HepG2 (cell line): ENCODE measurements around the gene NPVF. TPM values are rescaled to one million over a fixed set of nuclear protein-coding genes. Genes with fewer than 3 reads are reported as not detected.

Experiments
- ASH2L ChIP-seq: fragments of 300-600, 200-600 bp; sonication (generic); IDR thresholded peaks from 2 replicates; pipeline ENCODE4 v1.7.0; 2017; ENCODE audit warnings: low read depth, mild to moderate bottlenecking, moderate library complexity, mixed read lengths, low read length; ENCODE audit not compliant: insufficient read length
- BORCS8-MEF2B ChIP-seq: sonication (generic); formaldehyde crosslinking; IDR thresholded peaks from 2 replicates; pipeline ENCODE4 v1.8.0; 2022; ENCODE audit warnings: mild to moderate bottlenecking, missing genetic modification reagents
- CEBPB ChIP-seq: IDR thresholded peaks from 2 replicates; pipeline ENCODE4 v1.6.1; 2011; ENCODE audit warnings: low read depth, low read length, improper control_type of control experiment, borderline replicate concordance
- GZF1 ChIP-seq: sonication (generic); formaldehyde crosslinking; IDR thresholded peaks from 2 replicates; pipeline ENCODE4 v1.5.1; 2020; ENCODE audit warnings: mild to moderate bottlenecking, missing genetic modification reagents
- HOXA9 ChIP-seq: sonication (generic); formaldehyde crosslinking; IDR thresholded peaks from 2 replicates; pipeline ENCODE4 v1.8.1; 2022; ENCODE audit warnings: missing genetic modification reagents, mild to moderate bottlenecking, moderate library complexity, borderline replicate concordance
- IRX3 ChIP-seq: sonication (generic); formaldehyde crosslinking; IDR thresholded peaks from 2 replicates; pipeline ENCODE4 v1.8.1; 2023; ENCODE audit warnings: mild to moderate bottlenecking, low read depth, missing genetic modification reagents, borderline replicate concordance
- MED8 ChIP-seq: sonication (generic); formaldehyde crosslinking; IDR thresholded peaks from 2 replicates; pipeline ENCODE4 v1.8.1; 2023; ENCODE audit warnings: mild to moderate bottlenecking, missing genetic modification reagents; ENCODE audit not compliant: insufficient replicate concordance
- MEIS1 ChIP-seq: sonication (generic); formaldehyde crosslinking; IDR thresholded peaks from 2 replicates; pipeline ENCODE4 v1.9.0; 2021; ENCODE audit warnings: mild to moderate bottlenecking, missing genetic modification reagents, moderate library complexity, borderline replicate concordance
- POGZ ChIP-seq: sonication (generic); formaldehyde crosslinking; IDR thresholded peaks from 2 replicates; pipeline ENCODE4 v1.4.0; 2020; ENCODE audit warnings: mild to moderate bottlenecking, missing genetic modification reagents
- SOX6 ChIP-seq, 2 experiments: fragments of 450-650 bp in 1 of 2; sonication (generic) in 1 of 2; formaldehyde crosslinking in 1 of 2; IDR thresholded peaks; 2 replicates each; pipeline versions ENCODE4 v1.4.0 to v1.6.1; 2017 to 2020; ENCODE audit warnings: antibody characterized with exemption in 1 of 2, mild to moderate bottlenecking in 1 of 2, missing genetic modification reagents in 1 of 2
- SP4 ChIP-seq: sonication (generic); formaldehyde crosslinking; IDR thresholded peaks from 2 replicates; pipeline ENCODE4 v1.8.1; 2023; ENCODE audit warnings: mild to moderate bottlenecking, missing genetic modification reagents
- TBP ChIP-seq: sonication (generic); formaldehyde crosslinking; IDR thresholded peaks from 2 replicates; pipeline ENCODE4 v1.5.0; 2020; ENCODE audit warnings: missing genetic modification reagents
- ZEB1 ChIP-seq: IDR thresholded peaks from 2 replicates; pipeline ENCODE4 v1.6.1; 2012; ENCODE audit warnings: mild to moderate bottlenecking, low read depth, inconsistent platforms; ENCODE audit not compliant: insufficient replicate concordance
- ZMYM2 ChIP-seq: sonication (generic); formaldehyde crosslinking; IDR thresholded peaks from 2 replicates; pipeline ENCODE4 v1.8.0; 2022; ENCODE audit warnings: mild to moderate bottlenecking, missing genetic modification reagents
- ZNF124 ChIP-seq: sonication (generic); formaldehyde crosslinking; IDR thresholded peaks from 2 replicates; pipeline ENCODE4 v1.4.0; 2020; ENCODE audit warnings: missing genetic modification reagents
- ZNF775 ChIP-seq: sonication (generic); formaldehyde crosslinking; IDR thresholded peaks from 2 replicates; pipeline ENCODE4 v1.4.0; 2020; ENCODE audit warnings: missing genetic modification reagents, mild to moderate bottlenecking, moderate library complexity, borderline replicate concordance
- ZSCAN9 ChIP-seq: IDR thresholded peaks from 2 replicates; pipeline ENCODE4 v1.6.1; 2016; ENCODE audit warnings: borderline replicate concordance
- polyA plus RNA-seq, 8 experiments: library from polyadenylated mRNA; depleted of rRNA in 3 of 8; stranded (reverse) in 7 of 8; unstranded in 1 of 8; fragments of >200 nt; fragmentation: Illumina TruSeq in 4 of 8; extraction: Trizol in 4 of 8; gene quantifications; 2 replicates each; pipeline versions ENCODE4 v1.2.1 to v1.2.3, GENCODE V29; 2011 to 2016; ENCODE audit warnings: low read depth in 4 of 8, missing spikeins in 1 of 8, mixed read lengths in 1 of 8; ENCODE audit not compliant: insufficient read depth in 1 of 8
- total RNA-seq, 5 experiments: library from RNA; depleted of rRNA; stranded (reverse); fragments of >200 nt; fragmentation: Illumina TruSeq; extraction: Trizol; gene quantifications; 2 replicates each; pipeline ENCODE4 v1.2.3, GENCODE V29; 2016; ENCODE audit warnings: low read depth in 1 of 5
- TF ChIP-seq, protein P1 (sequence below): sonication (generic); formaldehyde crosslinking; IDR thresholded peaks from 2 replicates; pipeline ENCODE4 v1.4.0; 2020; ENCODE audit warnings: mild to moderate bottlenecking, missing genetic modification reagents
- TF ChIP-seq, protein P2 (sequence below): sonication (generic); formaldehyde crosslinking; IDR thresholded peaks from 2 replicates; pipeline ENCODE4 v1.5.1; 2020; ENCODE audit warnings: missing genetic modification reagents, mild to moderate bottlenecking, borderline replicate concordance
- TF ChIP-seq, protein P3 (sequence below): sonication (generic); formaldehyde crosslinking; IDR thresholded peaks from 2 replicates; pipeline ENCODE4 v1.9.0; 2022; ENCODE audit warnings: missing genetic modification reagents, mild to moderate bottlenecking, borderline replicate concordance
- TF ChIP-seq, protein P4 (sequence below): IDR thresholded peaks from 2 replicates; pipeline ENCODE4 v1.6.1; 2016; ENCODE audit warnings: missing compliant biosample characterization, missing genetic modification reagents, borderline replicate concordance

NPVF gene
- total and polyA plus RNA-seq, 2 of the 13 experiments (the other 11 are each of a cell fraction or from before 2014, with no cell fraction given): not detected

DNA sequence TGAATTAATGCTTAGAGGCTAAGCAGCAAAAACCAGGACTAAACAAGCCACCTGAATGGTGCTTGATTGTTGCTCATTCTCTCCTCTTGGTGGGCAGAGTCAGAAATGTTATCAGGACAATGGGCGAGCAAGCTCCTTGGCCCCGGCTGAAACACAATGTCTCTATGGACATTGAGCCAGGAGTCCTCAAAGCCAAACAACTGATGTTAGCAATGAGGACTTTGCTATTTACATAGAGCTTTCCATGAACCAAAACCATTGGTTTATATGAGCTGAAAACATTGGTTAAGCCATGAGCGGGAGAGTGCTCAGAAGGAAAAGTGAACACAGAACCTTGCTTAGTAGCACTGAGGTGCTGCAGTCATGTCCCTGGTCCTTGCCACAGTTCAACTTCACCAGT lies 21.5 kb upstream of the NPVF start (continued):
- TF ChIP-seq, protein P1, sequence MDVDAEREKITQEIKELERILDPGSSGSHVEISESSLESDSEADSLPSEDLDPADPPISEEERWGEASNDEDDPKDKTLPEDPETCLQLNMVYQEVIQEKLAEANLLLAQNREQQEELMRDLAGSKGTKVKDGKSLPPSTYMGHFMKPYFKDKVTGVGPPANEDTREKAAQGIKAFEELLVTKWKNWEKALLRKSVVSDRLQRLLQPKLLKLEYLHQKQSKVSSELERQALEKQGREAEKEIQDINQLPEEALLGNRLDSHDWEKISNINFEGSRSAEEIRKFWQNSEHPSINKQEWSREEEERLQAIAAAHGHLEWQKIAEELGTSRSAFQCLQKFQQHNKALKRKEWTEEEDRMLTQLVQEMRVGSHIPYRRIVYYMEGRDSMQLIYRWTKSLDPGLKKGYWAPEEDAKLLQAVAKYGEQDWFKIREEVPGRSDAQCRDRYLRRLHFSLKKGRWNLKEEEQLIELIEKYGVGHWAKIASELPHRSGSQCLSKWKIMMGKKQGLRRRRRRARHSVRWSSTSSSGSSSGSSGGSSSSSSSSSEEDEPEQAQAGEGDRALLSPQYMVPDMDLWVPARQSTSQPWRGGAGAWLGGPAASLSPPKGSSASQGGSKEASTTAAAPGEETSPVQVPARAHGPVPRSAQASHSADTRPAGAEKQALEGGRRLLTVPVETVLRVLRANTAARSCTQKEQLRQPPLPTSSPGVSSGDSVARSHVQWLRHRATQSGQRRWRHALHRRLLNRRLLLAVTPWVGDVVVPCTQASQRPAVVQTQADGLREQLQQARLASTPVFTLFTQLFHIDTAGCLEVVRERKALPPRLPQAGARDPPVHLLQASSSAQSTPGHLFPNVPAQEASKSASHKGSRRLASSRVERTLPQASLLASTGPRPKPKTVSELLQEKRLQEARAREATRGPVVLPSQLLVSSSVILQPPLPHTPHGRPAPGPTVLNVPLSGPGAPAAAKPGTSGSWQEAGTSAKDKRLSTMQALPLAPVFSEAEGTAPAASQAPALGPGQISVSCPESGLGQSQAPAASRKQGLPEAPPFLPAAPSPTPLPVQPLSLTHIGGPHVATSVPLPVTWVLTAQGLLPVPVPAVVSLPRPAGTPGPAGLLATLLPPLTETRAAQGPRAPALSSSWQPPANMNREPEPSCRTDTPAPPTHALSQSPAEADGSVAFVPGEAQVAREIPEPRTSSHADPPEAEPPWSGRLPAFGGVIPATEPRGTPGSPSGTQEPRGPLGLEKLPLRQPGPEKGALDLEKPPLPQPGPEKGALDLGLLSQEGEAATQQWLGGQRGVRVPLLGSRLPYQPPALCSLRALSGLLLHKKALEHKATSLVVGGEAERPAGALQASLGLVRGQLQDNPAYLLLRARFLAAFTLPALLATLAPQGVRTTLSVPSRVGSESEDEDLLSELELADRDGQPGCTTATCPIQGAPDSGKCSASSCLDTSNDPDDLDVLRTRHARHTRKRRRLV: no peak
- no peak for TF ChIP-seq ZSCAN9 (CRISPR knock-in tag)
- no peak for TF ChIP-seq BORCS8-MEF2B (CRISPR knock-in tag)
- TF ChIP-seq IRX3 (CRISPR knock-in tag): no peak
- TF ChIP-seq, protein P2, sequence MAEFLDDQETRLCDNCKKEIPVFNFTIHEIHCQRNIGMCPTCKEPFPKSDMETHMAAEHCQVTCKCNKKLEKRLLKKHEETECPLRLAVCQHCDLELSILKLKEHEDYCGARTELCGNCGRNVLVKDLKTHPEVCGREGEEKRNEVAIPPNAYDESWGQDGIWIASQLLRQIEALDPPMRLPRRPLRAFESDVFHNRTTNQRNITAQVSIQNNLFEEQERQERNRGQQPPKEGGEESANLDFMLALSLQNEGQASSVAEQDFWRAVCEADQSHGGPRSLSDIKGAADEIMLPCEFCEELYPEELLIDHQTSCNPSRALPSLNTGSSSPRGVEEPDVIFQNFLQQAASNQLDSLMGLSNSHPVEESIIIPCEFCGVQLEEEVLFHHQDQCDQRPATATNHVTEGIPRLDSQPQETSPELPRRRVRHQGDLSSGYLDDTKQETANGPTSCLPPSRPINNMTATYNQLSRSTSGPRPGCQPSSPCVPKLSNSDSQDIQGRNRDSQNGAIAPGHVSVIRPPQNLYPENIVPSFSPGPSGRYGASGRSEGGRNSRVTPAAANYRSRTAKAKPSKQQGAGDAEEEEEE (CRISPR knock-in tag): no peak
- TF ChIP-seq TBP (CRISPR knock-in tag): no peak
- TF ChIP-seq MEIS1 (CRISPR knock-in tag): no peak
- TF ChIP-seq, protein P3, sequence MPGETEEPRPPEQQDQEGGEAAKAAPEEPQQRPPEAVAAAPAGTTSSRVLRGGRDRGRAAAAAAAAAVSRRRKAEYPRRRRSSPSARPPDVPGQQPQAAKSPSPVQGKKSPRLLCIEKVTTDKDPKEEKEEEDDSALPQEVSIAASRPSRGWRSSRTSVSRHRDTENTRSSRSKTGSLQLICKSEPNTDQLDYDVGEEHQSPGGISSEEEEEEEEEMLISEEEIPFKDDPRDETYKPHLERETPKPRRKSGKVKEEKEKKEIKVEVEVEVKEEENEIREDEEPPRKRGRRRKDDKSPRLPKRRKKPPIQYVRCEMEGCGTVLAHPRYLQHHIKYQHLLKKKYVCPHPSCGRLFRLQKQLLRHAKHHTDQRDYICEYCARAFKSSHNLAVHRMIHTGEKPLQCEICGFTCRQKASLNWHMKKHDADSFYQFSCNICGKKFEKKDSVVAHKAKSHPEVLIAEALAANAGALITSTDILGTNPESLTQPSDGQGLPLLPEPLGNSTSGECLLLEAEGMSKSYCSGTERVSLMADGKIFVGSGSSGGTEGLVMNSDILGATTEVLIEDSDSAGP (CRISPR knock-in tag): no peak
- TF ChIP-seq ZEB1: no peak
- no peak for TF ChIP-seq SOX6 (IDR thresholded peaks at IDR 0.05)
- peak; percentile 93 for TF ChIP-seq SOX6 (CRISPR knock-in tag; IDR thresholded peaks at IDR 0.05)
- peak; percentile 77 for TF ChIP-seq POGZ (CRISPR knock-in tag)
- TF ChIP-seq CEBPB: peak; percentile 33; the same call in 1 of the 2 replicates
- no peak for TF ChIP-seq ZNF124 (CRISPR knock-in tag)
- peak; percentile 23 for TF ChIP-seq ASH2L
- no peak for TF ChIP-seq MED8 (CRISPR knock-in tag)
- no peak for TF ChIP-seq SP4 (CRISPR knock-in tag)
- TF ChIP-seq, protein P4, sequence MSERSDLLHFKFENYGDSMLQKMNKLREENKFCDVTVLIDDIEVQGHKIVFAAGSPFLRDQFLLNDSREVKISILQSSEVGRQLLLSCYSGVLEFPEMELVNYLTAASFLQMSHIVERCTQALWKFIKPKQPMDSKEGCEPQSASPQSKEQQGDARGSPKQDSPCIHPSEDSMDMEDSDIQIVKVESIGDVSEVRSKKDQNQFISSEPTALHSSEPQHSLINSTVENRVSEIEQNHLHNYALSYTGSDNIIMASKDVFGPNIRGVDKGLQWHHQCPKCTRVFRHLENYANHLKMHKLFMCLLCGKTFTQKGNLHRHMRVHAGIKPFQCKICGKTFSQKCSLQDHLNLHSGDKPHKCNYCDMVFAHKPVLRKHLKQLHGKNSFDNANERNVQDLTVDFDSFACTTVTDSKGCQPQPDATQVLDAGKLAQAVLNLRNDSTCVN (CRISPR knock-in tag): no peak
- no peak for TF ChIP-seq GZF1 (CRISPR knock-in tag)
- TF ChIP-seq HOXA9: no peak
- 0 out of 2 replicates have a peak, but pooled peaks have one; percentile 41 for TF ChIP-seq ZMYM2 (CRISPR knock-in tag)
- no peak for TF ChIP-seq ZNF775 (CRISPR knock-in tag)
